ENCODE results near the gene C16orf90. TPM values are rescaled to one million over a fixed set of nuclear protein-coding genes. Genes with fewer than 3 reads are reported as not detected.

Gene C16orf90
- total and polyA plus RNA-seq, 2 donors (not counting 1 experiment from before 2014, with no cell fraction given) = not detected

DNA sequence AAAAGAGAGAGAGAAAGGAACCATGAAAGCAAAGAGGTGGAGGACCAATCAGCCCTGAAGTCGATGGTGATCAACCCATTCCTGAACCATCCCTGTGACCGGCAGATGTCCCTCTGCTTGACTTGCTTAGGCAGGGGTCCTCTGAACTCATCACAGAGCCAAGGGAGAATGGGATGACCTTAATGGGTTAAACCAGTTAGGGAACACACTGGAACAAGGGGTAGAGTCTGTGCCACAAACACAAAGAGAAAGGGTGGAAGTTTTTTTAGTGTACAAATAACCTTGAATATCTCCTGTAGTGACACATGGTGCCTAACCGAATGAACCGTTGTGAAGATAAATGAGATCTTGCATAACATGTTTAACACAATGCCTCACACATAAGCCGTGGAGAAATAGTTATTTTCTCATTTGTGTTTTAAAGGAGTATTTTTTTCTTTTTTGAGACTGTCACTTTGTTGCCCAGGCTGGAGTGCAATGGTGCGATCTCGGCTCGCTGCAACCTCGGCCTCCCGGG is 40.6 kb downstream of the C16orf90 start:
- intact Hi-C loops (cut with micrococcal nuclease) = loop anchor here (5.0 kb wide), 3 partner anchors 158 to 818 kb away; partner anchors contain the start of genes SLX4 and TFAP4
- H3K27ac ChIP-seq (ENCODE audit: low read length in 2 of 2) = no peak overlapping the region
- peaks cover 25% of the 10 kb centered on the region for H3K4me1 Mint-ChIP-seq
- H3K4me1 ChIP-seq (ENCODE audit: control insufficient read depth in 2 of 2, insufficient read depth in 2 of 2, low read length in 2 of 2) = peaks cover 19 to 22% of the 10 kb centered on the region in 2 donors
- H4K20me1 ChIP-seq (ENCODE audit: control insufficient read depth, insufficient read depth, low read length, poor library complexity, severe bottlenecking) = peaks cover 3% of the 10 kb centered on the region
- H3K9ac ChIP-seq (ENCODE audit: low read length) = no peak overlapping the region
- H3K27me3 Mint-ChIP-seq = no peaks in the 10 kb centered on the region
- H3K36me3 ChIP-seq (replicated peaks in 1 of 2; ENCODE audit: control extremely low read depth in 1 of 2, control insufficient read depth in 1 of 2, extremely low read depth in 1 of 2, insufficient read depth in 2 of 2, low read length in 1 of 2) = peaks cover 0 to under 1% of the 10 kb centered on the region in 2 experiments
- no peaks in the 10 kb centered on the region for H3K9me3 ChIP-seq (ENCODE audit: control extremely low read depth in 1 of 3, control insufficient read depth in 2 of 3, insufficient read depth in 1 of 3, low read length in 2 of 3)
- ATAC-seq (ENCODE audit: low read depth) (no peak), DNase-seq (no peak)
- no peaks in the 10 kb centered on the region for H3K9me3 Mint-ChIP-seq (ENCODE audit: insufficient read depth)
- CTCF ChIA-PET = no interaction called here
- H3K4me3 ChIP-seq (ENCODE audit: control extremely low read depth in 1 of 5, extremely low read depth in 1 of 5, insufficient read depth in 1 of 5, low read depth in 2 of 5, low read length in 4 of 5) = no peak overlapping the region
- WGBS (ENCODE audit: insufficient coverage) = 96% methylated on average over 5 of the region's 10 CpGs
- no peak overlapping the region for H2AFZ ChIP-seq (ENCODE audit: insufficient read depth, low read depth, low read length, poor library complexity, severe bottlenecking)
- no peak for TF ChIP-seq EZH2 (IDR thresholded peaks at IDR 0.05; ENCODE audit: borderline replicate concordance, insufficient read depth, low read depth, low read length, poor library complexity, severe bottlenecking)
- TF ChIP-seq, protein P1, sequence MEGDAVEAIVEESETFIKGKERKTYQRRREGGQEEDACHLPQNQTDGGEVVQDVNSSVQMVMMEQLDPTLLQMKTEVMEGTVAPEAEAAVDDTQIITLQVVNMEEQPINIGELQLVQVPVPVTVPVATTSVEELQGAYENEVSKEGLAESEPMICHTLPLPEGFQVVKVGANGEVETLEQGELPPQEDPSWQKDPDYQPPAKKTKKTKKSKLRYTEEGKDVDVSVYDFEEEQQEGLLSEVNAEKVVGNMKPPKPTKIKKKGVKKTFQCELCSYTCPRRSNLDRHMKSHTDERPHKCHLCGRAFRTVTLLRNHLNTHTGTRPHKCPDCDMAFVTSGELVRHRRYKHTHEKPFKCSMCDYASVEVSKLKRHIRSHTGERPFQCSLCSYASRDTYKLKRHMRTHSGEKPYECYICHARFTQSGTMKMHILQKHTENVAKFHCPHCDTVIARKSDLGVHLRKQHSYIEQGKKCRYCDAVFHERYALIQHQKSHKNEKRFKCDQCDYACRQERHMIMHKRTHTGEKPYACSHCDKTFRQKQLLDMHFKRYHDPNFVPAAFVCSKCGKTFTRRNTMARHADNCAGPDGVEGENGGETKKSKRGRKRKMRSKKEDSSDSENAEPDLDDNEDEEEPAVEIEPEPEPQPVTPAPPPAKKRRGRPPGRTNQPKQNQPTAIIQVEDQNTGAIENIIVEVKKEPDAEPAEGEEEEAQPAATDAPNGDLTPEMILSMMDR (IDR thresholded peaks at IDR 0.05) = no peak
- POLR2A ChIA-PET = no interaction called here
- H3K79me2 ChIP-seq (ENCODE audit: control insufficient read depth, insufficient read depth, low read length) = peaks cover 28% of the 10 kb centered on the region
- H3K27ac Mint-ChIP-seq = no peak overlapping the region
- no peak overlapping the region for H3K4me2 ChIP-seq (replicated peaks; ENCODE audit: low read depth, low read length, poor library complexity, severe bottlenecking)
- peak overlapping the region; percentile 6 for H3K4me3 Mint-ChIP-seq
- H3K27me3 ChIP-seq (replicated peaks in 1 of 4; ENCODE audit: control extremely low read depth in 1 of 4, control insufficient read depth in 3 of 4, insufficient read depth in 4 of 4, low read length in 3 of 4) = no peaks in the 10 kb centered on the region

DNA sequence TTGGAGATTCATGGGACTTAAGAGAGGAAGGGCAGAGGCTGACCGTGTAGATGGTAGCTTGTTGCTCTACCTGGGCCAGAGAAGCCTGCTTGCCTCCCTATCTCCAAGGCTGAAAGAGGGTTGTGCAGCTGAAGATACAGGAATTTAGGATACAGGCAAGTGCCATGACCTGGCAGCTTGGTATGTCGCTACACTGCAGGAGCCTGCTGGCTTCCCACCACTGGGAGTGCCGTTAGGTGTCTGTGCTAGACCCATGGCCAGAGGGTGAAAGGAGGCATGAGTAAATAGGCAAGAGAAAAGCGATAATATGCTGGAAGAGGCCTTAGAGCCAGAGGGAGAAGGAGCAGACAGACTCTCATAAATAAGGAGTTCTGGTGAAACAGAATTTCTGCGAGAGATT is 41.2 kb downstream of the C16orf90 start:
- ATAC-seq (ENCODE audit: low read depth) = no peak
- Histone ChIP-seq H3K27ac (ENCODE audit: low read length in 2 of 2) (no peak overlapping the region), H3K4me3 (ENCODE audit: control extremely low read depth in 1 of 5, extremely low read depth in 1 of 5, insufficient read depth in 1 of 5, low read depth in 2 of 5, low read length in 4 of 5) (no peak overlapping the region), H3K4me1 (ENCODE audit: control insufficient read depth in 2 of 2, insufficient read depth in 2 of 2, low read length in 2 of 2) (peaks cover 13 to 16% of the 10 kb centered on the region in 2 donors), H2AFZ (ENCODE audit: insufficient read depth, low read depth, low read length, poor library complexity, severe bottlenecking) (no peak overlapping the region), H3K9me3 (ENCODE audit: control extremely low read depth in 1 of 3, control insufficient read depth in 2 of 3, insufficient read depth in 1 of 3, low read length in 2 of 3) (no peaks in the 10 kb centered on the region), H3K9ac (ENCODE audit: low read length) (no peak overlapping the region), H3K79me2 (ENCODE audit: control insufficient read depth, insufficient read depth, low read length) (peaks cover 22% of the 10 kb centered on the region), H3K36me3 (replicated peaks in 1 of 2; ENCODE audit: control extremely low read depth in 1 of 2, control insufficient read depth in 1 of 2, extremely low read depth in 1 of 2, insufficient read depth in 2 of 2, low read length in 1 of 2) (peaks cover 0 to 3% of the 10 kb centered on the region in 2 experiments), H3K4me2 (replicated peaks; ENCODE audit: low read depth, low read length, poor library complexity, severe bottlenecking) (no peak overlapping the region), H3K27me3 (replicated peaks in 1 of 4; ENCODE audit: control extremely low read depth in 1 of 4, control insufficient read depth in 3 of 4, insufficient read depth in 4 of 4, low read length in 3 of 4) (no peaks in the 10 kb centered on the region), H4K20me1 (ENCODE audit: control insufficient read depth, insufficient read depth, low read length, poor library complexity, severe bottlenecking) (no peaks in the 10 kb centered on the region)
- WGBS (ENCODE audit: insufficient coverage) = 100% methylated on average over 4 of the region's 5 CpGs
- Mint-ChIP-seq H3K4me3 (no peak overlapping the region), H3K27ac (no peak overlapping the region), H3K9me3 (ENCODE audit: insufficient read depth) (no peaks in the 10 kb centered on the region), H3K27me3 (no peaks in the 10 kb centered on the region), H3K4me1 (peaks cover 20% of the 10 kb centered on the region)
- intact Hi-C loops (cut with micrococcal nuclease) = no loop called here
- no peak for DNase-seq
- CTCF ChIA-PET = no interaction called here
- TF ChIP-seq, protein P1 (IDR thresholded peaks at IDR 0.05) = no peak
- no peak for TF ChIP-seq EZH2 (IDR thresholded peaks at IDR 0.05; ENCODE audit: borderline replicate concordance, insufficient read depth, low read depth, low read length, poor library complexity, severe bottlenecking)
- POLR2A ChIA-PET = no interaction called here

Data from B cell (primary cell).